Measurements from ENCODE around the gene ROBO4.

Gene ROBO4

DNA sequence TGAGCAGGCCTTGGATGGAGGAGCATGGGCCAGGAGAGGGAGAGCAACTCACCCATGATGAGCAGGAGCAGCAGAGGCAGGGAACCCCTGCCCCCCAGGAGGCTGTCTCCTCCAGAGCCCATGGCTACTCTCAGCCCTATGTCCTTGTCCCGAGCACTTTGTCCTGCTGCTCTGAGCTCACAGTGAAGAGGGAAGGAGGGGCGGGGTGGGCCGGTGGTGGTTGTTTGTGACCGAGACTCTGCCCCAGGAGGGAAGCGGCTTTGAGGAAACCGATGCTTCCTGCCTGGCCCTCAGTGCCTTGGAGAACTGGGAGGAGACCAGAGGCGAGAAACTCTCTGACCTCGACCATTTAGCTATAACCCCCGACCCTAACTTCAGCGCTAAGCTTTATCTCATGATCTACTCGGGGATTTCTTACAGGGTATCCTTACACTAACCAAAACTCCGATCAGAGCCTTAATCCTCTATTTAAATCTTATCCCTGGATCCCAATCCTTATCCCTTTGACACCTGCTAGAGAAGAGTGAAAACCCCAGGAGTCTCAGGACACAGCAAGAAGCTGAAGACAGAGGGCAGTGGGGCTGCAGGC, at the start of gene ROBO4:
Gene ROBO4 (minus strand): TSS at position 192 of the 589 bp plus-strand sequence. CDS start 70 bp downstream, at position 122.
- DNase-seq: no peak

DNA sequence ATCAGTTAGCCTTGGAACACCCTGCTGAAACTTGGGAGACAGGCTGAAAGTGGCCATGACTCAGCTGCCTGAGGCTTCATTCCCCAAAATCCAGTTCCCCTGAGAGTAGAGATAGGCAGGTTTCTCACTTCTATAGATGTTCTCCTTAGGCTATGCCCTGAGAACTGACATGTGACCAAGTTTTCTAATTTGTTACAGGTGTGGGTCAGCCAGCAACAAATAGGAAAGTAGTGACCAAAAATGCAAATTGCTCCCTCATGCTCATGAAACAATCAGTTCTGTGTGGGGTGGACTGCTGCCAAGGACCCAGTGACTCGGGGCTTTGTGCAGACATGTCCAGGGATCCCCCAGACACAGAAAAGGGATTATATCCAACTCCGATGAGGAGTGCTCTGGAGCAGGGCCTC, 49.1 kb upstream of the ROBO4 start:
- no peak for DNase-seq

DNA sequence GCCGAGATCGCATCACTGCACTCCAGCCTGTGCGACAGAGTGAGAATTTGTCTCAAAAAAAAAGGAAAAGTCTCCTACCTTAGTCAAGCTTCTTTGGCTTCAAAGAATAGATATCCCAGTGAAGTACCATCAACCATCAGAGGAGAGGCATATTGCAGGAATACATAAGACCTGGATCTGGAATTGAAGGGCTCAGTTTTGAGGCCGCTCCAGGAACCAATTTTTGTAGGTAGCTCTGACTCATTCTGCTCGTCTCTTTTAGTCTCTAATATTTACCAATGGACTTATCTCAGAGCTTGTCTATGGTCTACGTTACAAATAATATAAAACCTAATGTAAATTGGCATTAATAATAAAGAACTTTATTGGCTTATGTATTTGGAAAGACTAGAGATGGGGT, 48.2 kb upstream of the ROBO4 start:
- DNase-seq: no peak

DNA sequence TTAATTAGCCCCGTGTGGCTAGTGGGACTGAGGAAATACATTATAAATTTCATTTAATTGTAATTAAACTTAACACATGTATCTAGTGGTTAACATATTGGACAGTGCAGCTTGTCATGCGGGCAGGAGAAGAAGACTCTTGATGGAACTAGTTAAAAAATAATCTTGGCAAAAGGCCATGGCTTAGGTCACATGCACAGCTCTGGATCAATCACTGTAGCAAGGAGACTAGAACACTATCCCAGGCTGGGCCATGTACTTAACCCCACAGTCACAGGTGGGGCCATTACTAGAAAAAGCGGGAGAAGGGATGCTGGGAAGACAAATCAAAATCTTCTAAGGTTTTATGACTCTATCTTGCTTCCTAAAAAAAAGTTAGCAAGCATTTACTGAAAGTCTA, 46.9 kb upstream of the ROBO4 start:
- no peak for DNase-seq

DNA sequence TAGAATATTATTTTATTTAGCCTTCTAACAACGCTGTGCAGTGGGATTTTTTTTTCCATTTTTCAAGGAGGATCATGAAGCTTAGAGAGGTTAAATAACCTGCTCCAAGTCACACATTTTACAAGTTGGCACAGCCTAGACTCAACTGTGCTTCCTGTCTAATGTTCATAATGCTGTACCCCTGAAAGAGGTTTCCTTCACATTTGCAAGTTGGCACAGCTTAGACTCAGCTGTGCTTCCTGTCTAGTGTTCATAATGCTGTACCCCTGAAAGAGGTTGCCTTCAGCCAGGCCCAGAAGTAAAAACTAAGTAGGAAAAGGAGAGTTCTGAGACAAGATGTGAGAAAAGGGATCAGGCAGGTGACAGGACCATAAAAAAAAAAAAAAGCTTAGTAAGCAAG, 46.1 kb upstream of the ROBO4 start:
- DNase-seq: no peak

DNA sequence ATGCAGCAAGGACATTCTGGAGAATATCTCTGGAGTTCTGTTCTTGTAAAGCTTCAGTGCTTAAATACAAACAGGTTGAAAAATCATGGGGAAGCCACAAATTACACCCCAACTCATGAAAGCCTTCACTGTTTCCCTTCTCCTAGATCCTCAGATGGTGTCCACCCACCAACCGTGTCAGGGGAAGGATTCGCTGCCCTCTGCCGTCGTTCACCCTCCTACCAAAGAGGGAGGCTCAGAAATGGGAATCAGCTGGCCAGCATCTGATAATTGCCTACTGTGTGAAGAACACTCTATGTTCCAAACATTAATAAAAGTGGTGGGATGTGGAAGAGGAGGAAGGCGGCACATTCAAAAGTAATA, 45.6 kb upstream of the ROBO4 start:
- no peak for DNase-seq

DNA sequence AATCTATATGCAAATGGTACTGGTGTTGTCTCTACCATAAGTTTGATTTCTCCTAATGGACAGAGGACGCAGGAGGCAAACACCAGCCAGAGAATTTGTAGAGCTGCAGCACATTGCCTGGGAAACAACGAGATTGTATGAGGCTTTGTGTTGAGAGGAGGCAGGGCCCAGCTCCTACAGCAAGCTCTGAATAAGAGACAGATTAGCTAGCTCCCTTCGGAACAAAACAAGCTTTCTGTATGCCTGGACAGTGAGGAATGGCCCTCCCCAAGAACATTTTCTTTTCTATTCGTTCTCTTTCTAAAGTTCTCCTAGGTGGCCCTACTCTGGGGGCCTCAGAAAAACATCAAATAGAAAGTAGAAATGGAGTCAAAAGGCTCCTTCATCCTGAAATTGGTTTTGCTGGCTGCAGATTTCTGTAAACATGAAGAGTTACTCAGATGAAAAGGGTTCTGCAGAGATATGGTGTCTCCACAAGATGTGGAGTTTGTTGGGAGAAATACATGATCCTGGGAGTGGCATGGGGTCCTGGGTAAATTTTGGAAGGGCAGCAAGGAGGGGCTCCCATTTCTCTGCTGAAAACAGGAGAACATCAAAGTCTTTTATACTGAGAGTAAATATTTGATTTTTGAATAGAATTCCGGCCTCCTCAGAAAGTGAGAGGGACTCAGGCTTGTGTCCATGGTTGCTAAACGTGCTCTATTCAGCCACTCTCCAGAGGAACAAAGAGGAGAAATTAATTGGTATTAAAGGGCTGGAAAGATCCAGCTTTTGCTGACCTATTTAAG, 45.0 kb upstream of the ROBO4 start:
- no peak for DNase-seq

DNA sequence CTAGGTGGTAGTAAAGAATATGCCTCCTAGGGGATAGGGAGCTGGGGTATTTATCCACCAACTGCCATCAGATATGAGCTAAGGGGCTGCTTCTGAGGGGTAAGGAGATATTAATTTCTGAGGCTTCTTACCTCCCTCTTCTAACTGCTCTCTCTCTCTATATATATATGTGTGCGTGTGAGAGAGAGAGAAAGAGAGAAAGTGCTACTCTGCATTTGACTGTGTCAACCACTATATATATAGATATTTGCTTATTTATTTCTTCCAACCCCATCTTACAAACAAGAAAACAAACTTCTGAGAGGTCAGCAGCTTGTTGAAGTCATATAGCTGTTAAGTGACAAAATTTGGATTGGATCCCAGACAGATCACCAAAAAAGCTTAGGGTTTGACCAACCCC, 44.0 kb upstream of the ROBO4 start:
- no peak for DNase-seq

DNA sequence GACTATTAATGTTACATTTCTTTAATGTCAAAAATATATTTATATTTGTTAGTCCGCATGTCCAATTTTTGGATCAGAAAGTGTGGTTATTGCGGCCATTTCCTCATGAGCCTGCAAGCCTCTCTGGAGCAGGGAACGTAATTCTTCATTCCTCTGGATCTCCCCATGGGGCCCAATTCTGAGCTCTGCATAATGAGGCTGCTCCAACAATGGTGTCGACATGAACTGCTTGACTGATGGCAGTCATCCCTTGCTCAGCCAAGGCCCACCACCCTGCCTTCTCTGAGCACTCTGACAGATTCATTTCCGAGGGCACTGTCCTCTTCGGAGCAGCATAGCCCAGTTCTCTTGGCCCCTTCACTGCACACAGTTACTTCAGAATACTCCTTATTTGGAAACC, 41.3 kb upstream of the ROBO4 start:
- DNase-seq: no peak

DNA sequence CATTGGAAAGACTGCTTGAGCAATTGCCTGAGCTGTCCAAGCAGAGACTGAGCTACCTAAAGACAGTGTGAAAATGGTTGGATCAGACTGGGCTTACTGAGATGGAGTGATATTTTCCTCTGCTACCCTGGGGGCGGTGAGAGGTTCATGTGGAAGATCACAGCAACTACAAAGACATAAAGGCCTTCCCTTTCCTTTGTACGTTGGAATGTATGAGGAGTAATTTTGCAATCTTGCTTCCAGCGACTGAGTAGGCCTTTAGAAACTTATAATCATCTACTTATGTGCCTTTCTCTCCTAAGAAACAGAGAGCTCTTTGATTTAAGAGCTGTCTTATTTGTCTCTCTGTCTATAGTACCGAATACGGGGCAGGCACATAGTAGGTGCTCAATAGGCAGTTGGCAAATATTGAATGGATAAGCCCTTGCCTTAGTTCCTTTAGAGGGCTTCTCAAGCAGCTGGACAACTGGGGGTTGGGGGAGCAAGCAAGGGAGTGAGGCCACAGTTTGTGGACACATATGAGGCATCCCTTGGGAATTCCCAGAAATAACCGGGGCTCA, 40.6 kb upstream of the ROBO4 start:
- DNase-seq: no peak

DNA sequence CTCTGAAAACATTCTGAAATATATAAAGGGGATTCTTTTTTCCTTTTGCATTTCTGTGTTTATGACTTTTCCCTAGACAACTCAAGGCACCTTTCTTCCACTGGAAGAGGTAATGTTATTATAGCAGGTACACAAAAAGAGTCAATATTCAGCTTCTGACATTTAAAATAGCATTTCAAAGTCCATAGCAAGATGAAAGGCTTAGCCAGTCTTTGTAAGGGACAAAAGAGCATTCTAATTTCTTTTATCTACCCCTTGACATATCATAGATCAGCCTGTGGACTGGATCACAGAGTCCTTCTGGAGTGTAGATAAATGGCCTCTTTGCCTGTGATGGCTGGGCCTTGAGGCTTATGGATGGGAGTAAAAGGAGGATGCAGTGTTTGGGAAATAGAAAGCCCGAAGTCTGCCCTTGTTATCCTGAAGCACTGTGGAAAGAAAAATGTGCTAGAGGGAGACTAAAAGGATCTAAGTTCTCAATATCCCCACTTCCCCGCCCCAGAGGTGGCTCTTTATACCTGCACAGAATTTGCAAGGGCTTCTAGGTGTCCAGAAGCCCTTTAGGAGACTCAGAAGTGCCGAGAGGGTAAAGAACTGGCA, 39.8 kb upstream of the ROBO4 start:
- no peak for DNase-seq

DNA sequence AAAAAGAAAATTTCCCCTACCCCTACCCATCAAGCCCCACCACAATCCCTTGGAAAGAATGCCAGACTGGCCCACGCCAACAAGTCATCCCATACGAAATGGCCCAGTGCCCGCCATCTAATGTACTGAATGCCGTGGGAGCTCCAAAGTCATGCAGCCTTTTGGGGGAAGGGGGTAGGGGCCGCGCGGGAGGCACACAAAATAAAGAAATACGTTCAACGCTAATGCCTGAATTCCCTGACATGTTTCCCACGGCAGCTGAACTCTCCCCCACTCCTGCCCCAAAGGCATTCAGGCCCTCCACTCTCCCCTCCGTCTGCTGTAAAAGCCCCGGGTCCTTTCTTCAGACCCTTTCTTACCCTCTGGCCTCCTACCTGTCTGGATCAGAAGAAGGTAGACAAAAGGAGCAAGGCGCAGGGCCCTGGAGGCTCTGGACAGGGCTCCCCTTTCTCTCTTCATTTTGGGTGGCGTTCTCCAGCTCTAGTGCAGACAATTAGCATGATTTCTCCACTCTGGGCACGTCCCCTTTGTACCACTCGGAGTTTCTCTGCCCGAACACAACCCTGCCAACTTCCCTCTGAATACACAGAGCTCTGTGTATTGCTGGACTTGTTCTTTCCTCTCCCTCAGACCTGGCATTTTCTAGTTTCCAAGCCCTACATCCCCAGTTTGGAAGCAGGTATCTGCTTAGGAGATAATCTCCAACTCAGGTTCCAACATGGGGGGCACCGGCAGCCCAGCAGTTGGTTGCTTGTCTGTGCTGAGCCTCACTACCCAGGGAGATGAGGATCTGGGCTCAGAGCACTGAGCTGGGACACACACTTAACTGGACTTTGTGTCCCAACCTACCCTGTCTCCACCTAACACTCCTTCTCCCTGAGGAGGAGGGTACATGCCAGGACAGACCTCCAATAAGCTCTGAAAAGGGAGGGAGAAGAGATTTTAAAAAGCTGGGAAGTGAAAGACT, 38.2 kb upstream of the ROBO4 start, which contains the start of gene HEPACAM:
Gene HEPACAM (minus strand): TSS at position 500 of the 967 bp plus-strand sequence. CDS start 41 bp downstream, at position 459.
- DNase-seq: no peak

DNA sequence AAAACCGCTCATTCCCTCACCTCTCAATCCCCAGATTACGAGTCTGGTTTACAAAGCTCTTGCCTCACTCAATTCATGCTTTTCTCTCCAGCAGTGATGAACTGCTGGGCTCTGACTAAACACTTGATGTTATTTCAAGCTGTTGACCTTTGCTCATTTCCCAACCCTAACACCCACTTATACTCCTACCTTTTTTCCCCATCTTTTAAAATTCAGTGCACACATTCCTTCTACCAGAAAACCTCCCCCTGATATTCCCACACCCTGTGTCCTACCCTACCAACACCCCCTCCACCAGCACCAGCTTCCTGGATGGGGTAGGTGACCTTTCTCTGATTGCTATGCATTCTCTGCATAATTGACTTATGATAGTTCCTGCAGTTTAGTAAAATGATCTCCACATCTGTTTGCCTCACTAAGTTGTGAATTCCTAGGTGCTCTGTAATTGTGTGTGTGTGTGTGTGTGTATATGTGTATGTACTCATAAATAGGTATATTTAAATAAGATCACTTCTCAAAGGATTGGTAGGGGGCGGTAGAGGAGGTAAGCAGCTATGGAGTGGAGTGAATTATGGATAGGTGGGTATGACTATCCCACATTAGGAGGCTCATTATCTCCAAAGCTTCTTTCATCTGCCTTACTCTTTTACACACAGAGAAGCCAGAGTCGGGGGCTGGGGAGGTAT, 37.3 kb upstream of the ROBO4 start:
- DNase-seq: peak; percentile 36

DNA sequence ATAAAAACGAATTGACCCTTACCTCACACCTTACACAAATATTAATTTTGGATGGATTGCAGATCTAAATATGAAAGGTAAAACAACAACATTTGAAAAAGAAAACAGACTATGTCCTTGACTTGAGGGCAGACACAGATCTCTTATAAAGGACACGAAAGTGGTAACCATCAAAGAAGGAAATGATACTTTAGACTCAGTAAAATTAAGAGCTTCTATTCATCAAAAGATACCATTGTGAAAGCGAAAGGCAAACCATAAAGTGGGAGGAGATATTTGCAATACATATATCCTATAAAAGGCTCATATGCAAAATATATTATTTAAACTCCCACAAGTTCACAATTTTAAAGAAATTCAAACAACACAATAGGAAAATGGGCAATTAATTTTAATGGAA, 33.1 kb upstream of the ROBO4 start:
- peak; percentile 68 for DNase-seq

DNA sequence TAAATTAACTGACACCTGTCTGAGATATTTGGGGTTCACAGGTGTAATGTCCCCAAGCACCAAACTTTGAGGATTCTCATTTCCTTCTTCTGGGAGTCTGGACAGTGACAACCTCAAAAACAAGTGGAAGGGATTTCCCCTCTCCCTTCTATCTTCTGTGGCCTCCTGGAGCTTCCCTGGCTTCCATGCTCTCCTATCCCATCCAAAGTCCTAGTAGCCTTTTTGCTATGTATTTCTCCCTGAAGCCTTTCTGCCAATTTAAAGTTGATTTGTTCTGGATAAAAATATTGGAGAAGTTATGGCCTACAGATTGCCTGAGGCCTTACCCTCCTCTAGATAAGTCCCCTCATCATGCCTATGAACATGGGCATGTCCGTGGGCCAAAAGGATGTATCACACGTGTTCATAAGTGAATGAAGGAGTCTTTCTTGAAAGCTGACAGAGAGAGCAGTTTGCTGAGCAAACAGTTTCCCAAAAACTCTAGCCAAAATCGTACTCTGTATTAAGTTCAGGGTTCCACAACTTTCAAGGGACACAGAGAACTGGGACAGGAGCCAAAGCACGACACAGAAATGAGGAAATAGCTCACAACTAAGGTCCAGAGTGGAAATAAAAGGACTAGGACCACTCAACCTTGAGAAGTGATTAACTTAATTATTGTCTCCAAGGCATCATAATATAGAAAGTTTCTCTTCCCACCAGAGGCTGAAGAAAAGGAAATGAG, 31.4 kb upstream of the ROBO4 start:
- DNase-seq: no peak

DNA sequence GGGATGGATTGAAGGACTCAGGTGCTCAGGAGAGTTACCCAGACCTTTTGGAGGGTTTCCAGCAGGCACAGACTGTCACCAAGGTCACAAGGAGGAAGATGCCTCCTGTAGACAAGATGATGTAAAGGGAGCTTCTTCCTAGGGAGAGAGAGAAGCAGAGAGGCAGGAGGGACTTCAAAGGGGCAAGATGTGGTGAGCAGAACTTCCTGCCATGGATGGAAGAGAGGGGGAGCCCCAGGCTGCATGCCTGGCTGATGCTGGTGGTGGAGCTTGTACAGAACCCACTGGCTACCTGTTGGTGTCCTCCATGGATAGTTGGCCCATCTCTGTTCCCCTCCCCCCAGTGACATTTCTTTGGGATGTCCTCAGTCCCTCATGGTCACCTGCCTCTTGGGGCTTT, 25.6 kb upstream of the ROBO4 start:
- DNase-seq: no peak

DNA sequence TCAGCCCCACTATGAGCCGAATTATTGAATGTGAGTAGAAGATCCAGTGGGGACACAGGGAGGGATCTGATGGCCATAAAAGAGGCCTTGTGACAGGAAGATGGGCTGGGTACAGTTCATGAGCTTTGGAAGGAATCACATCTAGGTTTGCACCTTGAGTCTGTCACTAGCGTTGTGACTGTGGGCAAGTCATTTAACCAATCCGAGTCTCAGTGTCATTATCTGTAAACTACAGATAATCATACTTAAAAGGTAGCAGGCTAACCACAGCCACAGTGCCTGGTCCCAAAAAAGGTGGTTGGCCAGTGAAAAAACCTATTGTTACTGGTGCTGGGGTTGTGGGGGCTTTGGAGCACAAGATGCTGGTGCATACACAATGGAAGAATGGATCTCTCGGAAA, 25.2 kb upstream of the ROBO4 start:
- no peak for DNase-seq

DNA sequence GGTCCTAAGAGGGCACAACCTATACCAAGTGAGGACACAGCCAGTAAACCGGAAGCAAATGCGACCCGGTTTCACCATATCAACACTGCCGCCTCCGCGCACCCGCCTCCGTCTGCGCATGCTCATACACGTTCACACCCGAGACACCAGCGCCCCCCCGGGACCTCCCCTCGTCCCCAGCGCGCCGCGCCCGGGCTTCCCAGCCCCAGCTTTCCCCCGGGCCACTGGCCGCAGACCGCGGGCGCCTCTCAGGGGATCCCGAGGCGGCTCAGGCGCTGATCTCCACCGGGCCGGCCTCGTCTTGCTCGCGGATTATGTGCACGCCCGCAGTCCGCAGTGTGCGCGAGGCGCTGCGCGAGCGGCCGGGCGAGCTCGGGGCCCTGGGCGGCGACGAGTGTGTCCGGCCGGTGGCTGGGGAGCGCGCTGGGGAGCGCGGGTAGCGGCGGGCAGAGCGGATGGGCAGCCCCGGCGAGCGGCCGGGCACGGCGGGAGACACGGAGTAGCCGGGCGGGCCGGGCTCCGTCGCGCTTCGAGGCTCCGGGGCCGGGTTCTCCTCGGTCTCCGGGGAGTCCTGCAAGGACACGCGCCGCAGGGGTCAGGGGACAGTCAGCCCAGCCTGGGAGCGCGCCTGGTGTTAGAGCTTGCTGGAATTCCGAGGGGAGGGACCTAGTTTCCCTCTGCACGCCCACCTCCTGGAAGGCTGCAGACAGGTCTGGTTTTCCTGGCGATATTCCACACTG, 23.4 kb upstream of the ROBO4 start:
- peak; percentile 67 for DNase-seq

DNA sequence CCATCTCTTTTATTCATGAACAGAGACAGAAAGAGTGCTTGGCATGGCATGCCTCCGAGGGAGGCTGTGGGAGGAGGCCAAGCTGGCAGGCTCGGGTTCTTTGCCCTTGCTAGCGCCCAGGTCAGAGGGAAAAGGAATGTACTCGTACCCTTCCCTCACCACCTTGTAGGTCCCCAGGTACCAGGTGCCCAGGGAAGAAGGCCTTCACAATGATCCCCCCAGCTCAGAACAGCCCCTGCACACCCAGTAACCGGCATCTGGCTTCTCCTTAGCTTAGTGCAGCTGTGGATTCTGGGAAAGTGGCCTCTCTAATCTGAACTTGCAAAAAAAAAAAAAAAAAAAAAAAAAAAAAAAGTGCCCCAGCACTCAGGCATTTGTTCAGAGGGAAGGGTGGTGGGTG, 22.7 kb upstream of the ROBO4 start:
- no peak for DNase-seq

DNA sequence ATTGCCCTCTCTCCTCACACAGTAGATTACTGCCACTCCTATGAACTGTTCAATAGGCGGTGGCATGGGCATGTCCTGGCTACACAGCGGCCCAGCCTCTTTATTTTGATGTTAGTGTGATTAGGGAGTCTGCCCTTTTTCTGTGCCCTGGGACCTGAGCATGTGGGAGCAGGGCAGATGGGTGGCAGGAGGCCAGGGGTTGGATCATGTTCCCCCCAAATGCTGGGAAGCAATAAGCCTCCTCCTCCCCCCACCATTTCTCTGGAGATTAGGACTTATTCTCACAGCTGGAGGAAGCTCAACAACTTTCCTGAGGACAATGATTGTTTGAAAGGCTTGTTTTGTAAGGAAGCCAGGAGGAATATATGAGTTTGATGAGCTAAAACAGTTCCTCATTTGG, 22.2 kb upstream of the ROBO4 start:
- DNase-seq: no peak

DNA sequence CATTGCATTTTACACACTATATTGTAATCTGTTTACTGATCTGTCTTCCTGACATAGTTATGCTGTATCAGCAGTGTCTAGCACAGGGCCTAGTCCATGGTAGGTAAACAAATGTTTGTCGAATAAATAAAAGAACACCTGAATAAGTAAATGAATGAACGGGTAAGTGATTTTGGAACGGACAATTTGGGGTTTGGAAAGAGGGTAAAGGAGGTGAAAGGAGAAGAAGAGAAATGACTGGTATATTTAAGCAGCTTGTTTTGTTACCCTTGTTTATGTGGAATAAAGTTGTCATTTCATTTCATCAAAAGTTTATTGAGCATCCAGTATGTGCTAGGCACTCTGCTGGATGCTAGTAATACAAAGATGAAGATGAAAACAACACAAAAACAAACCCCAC, 21.3 kb upstream of the ROBO4 start, which contains the start of gene HEPN1:
Gene HEPN1 (plus strand): TSS at position 301 of the 400 bp plus-strand sequence.
- no peak for DNase-seq

All from inflammatory macrophage treated with lipopolysaccharide for 4 hours (primary cell).